ENCODE measurements around the gene RASA3. TPM values are rescaled to one million over a fixed set of nuclear protein-coding genes. Genes with fewer than 3 reads are reported as not detected.
"Not testable (repeated sequence)": the region's sequence is repeated elsewhere in the genome, so short reads cannot be mapped to it uniquely, and the experiment has no call there.

Gene RASA3
- total RNA-seq, 2 donors from 2014 or later = 6.5 to 9.0 TPM

GRCh38 chr13:114079601-114080536, 52.6 kb downstream of the RASA3 start:
- DNase-seq = peak; percentile 4 to 22
- no peak for ATAC-seq
- intact Hi-C loops (cut with DNase I, micrococcal nuclease) = no loop called here

GRCh38 chr13:114078461-114079451, 53.7 kb downstream of the RASA3 start:
- DNase-seq = peak; percentile 39 to 60
- peak; percentile 89 for ATAC-seq
- intact Hi-C loops (cut with DNase I, micrococcal nuclease) = no loop called here

GRCh38 chr13:114077933-114078325, 54.5 kb downstream of the RASA3 start:
- intact Hi-C loops (cut with DNase I, micrococcal nuclease) = no loop called here
- DNase-seq (peak in 1 of 2 donors; percentile 22), ATAC-seq (no peak)

GRCh38 chr13:114077099-114077932, 55.1 kb downstream of the RASA3 start:
- intact Hi-C loops (cut with DNase I, micrococcal nuclease) = no loop called here
- ATAC-seq = no peak
- peak in 1 of 2 donors; percentile 16 for DNase-seq

- ATAC-seq (no peak), DNase-seq (peak; percentile 5 to 18)
- intact Hi-C loops (cut with DNase I, micrococcal nuclease) = no loop called here
Measured at GRCh38 chr13:114076329-114077090, 55.9 kb downstream of the RASA3 start.

GRCh38 chr13:114075811-114076210, 56.6 kb downstream of the RASA3 start:
- ATAC-seq; intact Hi-C loops (cut with DNase I, micrococcal nuclease); DNase-seq: not testable (repeated sequence)

- no peak for ATAC-seq
- intact Hi-C loops (cut with DNase I, micrococcal nuclease) = no loop called here
- DNase-seq = peak; percentile 3 to 18
Measured at GRCh38 chr13:114074671-114075315, 57.6 kb downstream of the RASA3 start.

GRCh38 chr13:114073881-114074612, 58.4 kb downstream of the RASA3 start:
- DNase-seq (peak in 1 of 2 donors; percentile 16), ATAC-seq (no peak)
- intact Hi-C loops (cut with DNase I, micrococcal nuclease) = no loop called here

GRCh38 chr13:114072421-114072820, 60.0 kb downstream of the RASA3 start:
- ATAC-seq = no peak
- DNase-seq = peak in 1 of 2 donors; percentile 2
- intact Hi-C loops (cut with DNase I, micrococcal nuclease) = no loop called here

- no peak for ATAC-seq
- DNase-seq = peak; percentile 3 to 20
- intact Hi-C loops (cut with DNase I, micrococcal nuclease) = no loop called here
Measured at GRCh38 chr13:114071991-114072390, 60.4 kb downstream of the RASA3 start.

GRCh38 chr13:114071410-114071809, 61.0 kb downstream of the RASA3 start:
- DNase-seq = peak in 1 of 2 donors; percentile 2
- no peak for ATAC-seq
- intact Hi-C loops (cut with DNase I, micrococcal nuclease) = no loop called here

GRCh38 chr13:114070098-114070799, 62.2 kb downstream of the RASA3 start:
- DNase-seq = peak; percentile 6 to 22
- intact Hi-C loops (cut with DNase I, micrococcal nuclease) = no loop called here

GRCh38 chr13:114069376-114070097, 62.9 kb downstream of the RASA3 start:
- DNase-seq = peak; percentile 7 to 18
- intact Hi-C loops (cut with DNase I, micrococcal nuclease) = no loop called here
- no peak for ATAC-seq

More at GRCh38 chr13:114070098-114070799, 62.2 kb downstream of the RASA3 start:
- no peak for ATAC-seq

GRCh38 chr13:114068656-114069318, 63.6 kb downstream of the RASA3 start:
- intact Hi-C loops (cut with DNase I, micrococcal nuclease) = no loop called here
- DNase-seq (peak in 1 of 2 donors; percentile 25), ATAC-seq (no peak)

All from left colon (tissue), 2 donors.